K562 (cell line): Measurements from ENCODE around the gene HSD17B1. TPM values are rescaled to one million over a fixed set of nuclear protein-coding genes. Genes with fewer than 3 reads are reported as not detected.

ENCODE experiments used
- SIX5 ChIP-seq, 2 experiments: IDR thresholded peaks; 2 replicates each; pipeline ENCODE4 v1.6.1; 2011; ENCODE audit warnings: low read length in 2 of 2, borderline replicate concordance in 1 of 2, low read depth in 1 of 2, mild to moderate bottlenecking in 1 of 2, moderate library complexity in 1 of 2; ENCODE audit not compliant: insufficient read depth in 1 of 2
- SMAD2 ChIP-seq: fragments of 150-350 bp; IDR thresholded peaks from 2 replicates; pipeline ENCODE4 v1.6.1; 2014; ENCODE audit warnings: low read depth, mild to moderate bottlenecking, low read length
- TSHZ1 ChIP-seq: fragments of 250-450 bp; sonication (Bioruptor Pico); IDR thresholded peaks from 2 replicates; pipeline ENCODE4 v1.4.0; 2020; ENCODE audit warnings: mild to moderate bottlenecking, moderate library complexity
- ZNF444 ChIP-seq: fragments of 250-450 bp; sonication (Bioruptor Pico); IDR thresholded peaks from 2 replicates; pipeline ENCODE4 v1.4.0; 2020; ENCODE audit warnings: mild to moderate bottlenecking, moderate library complexity
- polyA plus RNA-seq, 8 experiments: library from polyadenylated mRNA; depleted of rRNA in 4 of 8; stranded (reverse) in 5 of 8; unstranded in 3 of 8; fragments of >200 nt; fragmentation: Nextera tagmentation in 2 of 8; fragmentation: Illumina TruSeq in 1 of 8; extraction: Ambion mirVana in 2 of 8; extraction: Trizol in 1 of 8; gene quantifications; 2 replicates each; pipeline versions ENCODE4 v1.2.1 to v1.2.3, GENCODE V29; 2011 to 2014; ENCODE audit warnings: inconsistent platforms in 1 of 8, missing spikeins in 1 of 8
- total RNA-seq, 7 experiments: library from RNA; depleted of rRNA in 6 of 7; stranded (reverse); fragments of >200 nt in 6 of 7; fragmentation: Illumina TruSeq in 2 of 7; extraction: Trizol in 2 of 7; gene quantifications; 2 replicates each; pipeline versions ENCODE4 v1.2.1 to v1.2.3, GENCODE V29; 2011 to 2021; ENCODE audit warnings: low replicate concordance in 1 of 7
- TF ChIP-seq, protein P1 (sequence below): fragments of 250-450 bp; sonication (Bioruptor Pico); IDR thresholded peaks from 2 replicates; pipeline ENCODE4 v1.5.0; 2021; ENCODE audit warnings: mild to moderate bottlenecking, borderline replicate concordance

HSD17B1 gene
- total and polyA plus RNA-seq, 9 of the 15 experiments (the other 6 are each of a cell fraction or from before 2014, with no cell fraction given): 0.55 to 21.1 (median 3.6) TPM

GRCh38 chr17:42521666-42522262 is 31.0 kb upstream of the HSD17B1 start (continued):
- TF ChIP-seq, protein P1, sequence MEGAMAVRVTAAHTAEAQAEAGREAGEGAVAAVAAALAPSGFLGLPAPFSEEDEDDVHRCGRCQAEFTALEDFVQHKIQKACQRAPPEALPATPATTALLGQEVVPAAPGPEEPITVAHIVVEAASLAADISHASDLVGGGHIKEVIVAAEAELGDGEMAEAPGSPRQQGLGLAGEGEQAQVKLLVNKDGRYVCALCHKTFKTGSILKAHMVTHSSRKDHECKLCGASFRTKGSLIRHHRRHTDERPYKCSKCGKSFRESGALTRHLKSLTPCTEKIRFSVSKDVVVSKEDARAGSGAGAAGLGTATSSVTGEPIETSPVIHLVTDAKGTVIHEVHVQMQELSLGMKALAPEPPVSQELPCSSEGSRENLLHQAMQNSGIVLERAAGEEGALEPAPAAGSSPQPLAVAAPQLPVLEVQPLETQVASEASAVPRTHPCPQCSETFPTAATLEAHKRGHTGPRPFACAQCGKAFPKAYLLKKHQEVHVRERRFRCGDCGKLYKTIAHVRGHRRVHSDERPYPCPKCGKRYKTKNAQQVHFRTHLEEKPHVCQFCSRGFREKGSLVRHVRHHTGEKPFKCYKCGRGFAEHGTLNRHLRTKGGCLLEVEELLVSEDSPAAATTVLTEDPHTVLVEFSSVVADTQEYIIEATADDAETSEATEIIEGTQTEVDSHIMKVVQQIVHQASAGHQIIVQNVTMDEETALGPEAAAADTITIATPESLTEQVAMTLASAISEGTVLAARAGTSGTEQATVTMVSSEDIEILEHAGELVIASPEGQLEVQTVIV (CRISPR knock-in tag): no peak
- TF ChIP-seq SMAD2 (no peak), ZNF444 (CRISPR knock-in tag) (no peak), TSHZ1 (CRISPR knock-in tag) (no peak), SIX5 (IDR thresholded peaks at IDR 0.05; ENCODE audit: borderline replicate concordance in 1 of 2, insufficient read depth in 1 of 2, low read depth in 1 of 2, low read length in 2 of 2) (no peak)
